Measurements from ENCODE around the gene DNAJC7.

DNAJC7 gene

GRCh38 chr17:42016941-42017865 is at the start of gene DNAJC7:
TSS of gene DNAJC7 (minus strand) at chr17:42017439. CDS start at chr17:42017416, 23 bp downstream.
- peak; percentile 98 for DNase-seq

DNA sequence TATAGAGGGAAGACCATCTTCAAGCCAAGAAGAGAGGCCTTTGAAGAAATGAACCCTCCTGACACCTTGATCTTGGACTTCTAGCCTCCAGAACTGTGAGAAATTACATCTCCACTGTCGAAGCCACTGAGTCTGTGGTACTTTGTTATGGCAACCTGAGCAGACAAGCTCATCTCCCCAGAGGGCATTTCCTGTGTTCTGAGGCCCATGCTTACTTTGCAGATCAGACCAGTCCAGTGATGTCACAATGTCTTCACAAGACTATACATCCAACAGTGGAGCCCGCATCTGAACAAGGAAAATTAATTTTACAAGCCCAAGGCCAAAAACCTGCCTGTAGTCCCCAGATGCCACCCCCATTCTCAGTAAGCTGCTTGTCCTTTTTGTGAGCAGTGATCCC is 48.0 kb upstream of the DNAJC7 start:
- no peak for DNase-seq

GRCh38 chr17:42062681-42063080 is 45.4 kb upstream of the DNAJC7 start:
- peak; percentile 64 for DNase-seq

GRCh38 chr17:42061646-42062487 is 44.6 kb upstream of the DNAJC7 start:
- peak; percentile 96 for DNase-seq

GRCh38 chr17:42060231-42060630 is 43.0 kb upstream of the DNAJC7 start:
- peak; percentile 1 for DNase-seq

GRCh38 chr17:42059815-42060214 is 42.6 kb upstream of the DNAJC7 start:
- no peak for DNase-seq

GRCh38 chr17:42058063-42058462 is 40.8 kb upstream of the DNAJC7 start:
- peak; percentile 24 for DNase-seq

GRCh38 chr17:42056635-42057034 is 39.4 kb upstream of the DNAJC7 start:
- no peak for DNase-seq

- peak; percentile 16 for DNase-seq
Measured at GRCh38 chr17:42055496-42055895, 38.3 kb upstream of the DNAJC7 start.

GRCh38 chr17:42055027-42055426 is 37.8 kb upstream of the DNAJC7 start:
- DNase-seq: peak; percentile 15

GRCh38 chr17:42053731-42054500 is 36.7 kb upstream of the DNAJC7 start:
- peak; percentile 56 for DNase-seq

- no peak for DNase-seq
Measured at GRCh38 chr17:42052346-42052877, 35.2 kb upstream of the DNAJC7 start.

DNA sequence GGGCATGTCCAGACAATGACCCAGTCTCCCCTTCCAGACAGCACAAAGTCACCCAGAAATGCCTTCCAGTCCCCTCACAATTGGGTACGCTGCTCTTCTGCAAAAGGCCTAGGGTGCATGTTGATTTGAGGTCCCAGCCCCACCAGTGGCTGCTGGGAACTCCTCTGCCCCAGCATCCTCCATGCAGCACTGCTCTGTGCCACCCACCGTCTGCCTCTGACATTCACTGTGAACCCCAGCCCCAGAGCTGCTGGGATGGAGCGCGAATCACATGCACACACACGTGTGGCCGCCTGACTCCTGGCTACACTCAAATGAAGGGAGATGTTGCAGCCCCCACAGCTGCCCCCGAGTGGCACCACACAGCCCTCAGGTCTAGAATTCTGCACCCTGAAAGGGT is 34.4 kb upstream of the DNAJC7 start:
- peak; percentile 9 for DNase-seq

- DNase-seq: peak; percentile 45
Measured at GRCh38 chr17:42051013-42051400, 33.8 kb upstream of the DNAJC7 start.

DNA sequence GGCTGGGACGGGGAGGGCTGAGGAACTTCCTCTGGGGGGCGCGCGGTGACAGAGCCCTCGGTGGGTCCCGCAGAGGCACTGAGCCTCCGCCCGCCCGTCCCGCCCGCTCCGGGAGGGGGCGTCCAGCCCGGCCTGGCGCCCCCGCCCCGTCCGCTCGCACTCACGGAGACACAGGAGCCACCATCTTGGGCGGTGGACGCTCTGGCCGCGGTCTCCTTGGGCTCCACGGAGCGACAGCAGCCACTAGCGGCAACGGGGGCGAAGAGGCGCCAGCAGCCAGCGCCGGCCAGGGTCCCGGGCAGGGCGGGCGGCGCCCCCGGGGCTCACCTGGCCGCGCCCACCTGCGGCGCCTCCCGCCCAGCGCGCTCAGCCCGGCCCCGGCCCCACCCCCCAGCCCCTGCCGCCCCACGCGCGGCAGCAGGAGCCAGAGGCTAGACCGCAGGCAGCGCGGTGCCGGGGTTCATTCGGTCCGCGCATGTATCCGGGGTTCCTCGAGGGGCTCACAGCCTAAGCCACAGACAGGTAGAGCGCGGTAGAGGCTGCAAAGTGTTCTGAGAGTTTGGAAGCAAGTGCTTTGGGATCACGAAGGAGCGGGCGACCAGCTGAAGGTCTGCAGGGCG is 33.3 kb upstream of the DNAJC7 start, which contains the start of gene C17orf113:
Gene C17orf113, minus strand, starts transcription at position 209 of the 620 bp plus-strand sequence. CDS start 7,225 bp downstream, outside the sequence.
- DNase-seq: peak; percentile 71

GRCh38 chr17:42049834-42050392 is 32.7 kb upstream of the DNAJC7 start:
- DNase-seq: peak; percentile 75

GRCh38 chr17:42047343-42047742 is 30.1 kb upstream of the DNAJC7 start:
- no peak for DNase-seq

- no peak for DNase-seq
Measured at GRCh38 chr17:42045719-42046118, 28.5 kb upstream of the DNAJC7 start.

GRCh38 chr17:42042598-42043319 is 25.5 kb upstream of the DNAJC7 start:
- DNase-seq: no peak

DNA sequence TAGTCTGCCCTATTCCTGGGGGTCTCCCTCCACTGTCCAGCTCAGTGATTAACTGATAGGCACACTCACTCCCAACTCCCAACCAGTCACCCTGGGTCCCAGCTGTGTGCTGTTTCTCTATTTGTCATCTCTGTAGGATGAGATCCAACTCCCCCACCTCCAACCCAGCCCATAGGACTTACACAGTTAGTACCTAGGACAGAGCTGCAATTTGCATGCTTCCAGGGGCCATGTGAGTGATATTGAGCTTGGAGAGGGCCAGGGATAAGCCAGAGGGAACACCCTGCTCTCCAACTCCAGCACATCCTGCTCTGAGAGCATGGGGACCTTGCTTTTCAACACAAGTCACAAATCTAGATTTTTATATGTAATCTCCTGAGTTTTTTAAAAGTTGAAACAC is 24.4 kb upstream of the DNAJC7 start:
- DNase-seq: no peak

DNA sequence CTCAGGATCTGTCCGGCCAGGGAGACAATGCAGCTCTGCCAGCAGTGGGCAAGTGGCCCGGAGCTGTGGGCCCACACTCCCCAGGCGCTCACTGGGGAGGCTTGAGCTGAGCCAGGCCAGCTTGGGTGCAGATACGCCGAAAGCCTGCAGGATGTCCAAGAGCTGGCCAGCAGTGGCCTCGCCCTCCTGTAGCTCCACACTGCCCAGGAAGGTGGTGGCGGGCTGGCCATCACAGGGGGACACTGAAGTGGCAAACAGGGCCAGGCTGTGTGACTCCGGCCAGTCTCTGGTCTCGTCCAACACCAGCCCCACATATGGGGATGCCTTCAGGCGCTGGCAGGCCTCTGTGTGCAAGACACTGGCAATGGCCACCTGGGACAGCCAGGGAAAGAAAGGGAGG is 23.6 kb upstream of the DNAJC7 start:
- DNase-seq: no peak
